Activated T-cell treated with anti-CD3 and anti-CD28 coated beads, Interleukin-2, amount 50 U/mL, for 1 hour (primary cell): ENCODE results near the gene TMEM182.

ENCODE experiments used
- DNase-seq: peaks from one replicate; pipeline ENCODE4 v3.0.0-alpha.2; 2020

Gene TMEM182, protein sequence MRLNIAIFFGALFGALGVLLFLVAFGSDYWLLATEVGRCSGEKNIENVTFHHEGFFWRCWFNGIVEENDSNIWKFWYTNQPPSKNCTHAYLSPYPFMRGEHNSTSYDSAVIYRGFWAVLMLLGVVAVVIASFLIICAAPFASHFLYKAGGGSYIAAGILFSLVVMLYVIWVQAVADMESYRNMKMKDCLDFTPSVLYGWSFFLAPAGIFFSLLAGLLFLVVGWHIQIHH

DNA sequence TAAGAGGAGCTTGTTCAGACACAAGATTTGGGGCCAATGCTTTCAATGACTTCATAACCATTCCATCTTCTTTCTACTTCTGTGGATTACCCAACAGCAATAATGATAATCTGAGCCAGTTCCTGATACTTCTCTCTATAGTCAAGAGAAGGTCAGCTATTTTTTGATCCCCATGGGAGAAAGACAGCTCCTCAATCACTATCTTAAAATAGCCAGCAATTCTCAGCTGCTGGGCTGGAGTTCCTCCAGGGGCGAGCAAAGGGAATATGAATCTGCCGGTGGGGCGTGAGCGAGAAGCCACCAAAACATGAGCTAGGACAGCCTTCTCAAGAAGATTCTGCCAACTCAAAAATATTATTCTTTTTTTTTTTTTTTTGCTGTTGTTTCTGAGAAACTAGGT, at the start of gene TMEM182:
Gene TMEM182 (plus strand): TSS at position 269 of the 400 bp plus-strand sequence. CDS start 187 bp downstream, outside the sequence.
- DNase-seq, result no peak

DNA sequence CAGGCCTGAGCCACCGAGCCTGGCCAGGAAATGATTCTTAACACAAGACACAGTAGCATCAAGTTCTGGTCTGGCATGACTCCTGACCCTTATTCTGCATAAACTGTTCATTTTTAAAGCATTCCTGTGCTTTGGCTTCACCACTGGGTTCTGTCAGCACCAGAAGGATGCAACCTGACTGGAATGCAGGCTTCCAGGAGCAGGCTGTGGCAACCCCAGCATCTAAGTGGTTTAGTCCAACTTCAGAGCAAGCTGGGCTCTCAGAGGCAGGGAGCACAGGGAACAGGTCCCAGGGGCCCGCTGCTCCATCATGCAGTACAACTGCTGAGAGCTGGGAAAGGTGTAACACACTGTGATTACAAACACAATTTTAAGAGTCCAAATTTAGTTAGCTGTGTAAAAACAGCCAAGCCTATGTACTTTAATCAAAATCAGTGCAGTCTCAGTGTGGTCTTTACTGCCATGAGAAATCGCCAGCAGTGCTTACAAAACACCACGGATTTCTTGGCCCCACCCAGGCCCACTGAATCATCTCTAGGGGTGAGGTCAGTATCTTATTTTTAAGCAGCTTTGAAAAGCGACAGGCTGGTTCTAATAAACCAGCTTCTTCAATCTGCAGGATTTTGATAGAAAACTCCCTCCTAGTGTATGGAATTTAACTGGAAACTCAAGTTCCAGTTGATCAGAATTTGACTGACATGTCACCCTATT, 44.4 kb upstream of the TMEM182 start:
- no peak for DNase-seq

DNA sequence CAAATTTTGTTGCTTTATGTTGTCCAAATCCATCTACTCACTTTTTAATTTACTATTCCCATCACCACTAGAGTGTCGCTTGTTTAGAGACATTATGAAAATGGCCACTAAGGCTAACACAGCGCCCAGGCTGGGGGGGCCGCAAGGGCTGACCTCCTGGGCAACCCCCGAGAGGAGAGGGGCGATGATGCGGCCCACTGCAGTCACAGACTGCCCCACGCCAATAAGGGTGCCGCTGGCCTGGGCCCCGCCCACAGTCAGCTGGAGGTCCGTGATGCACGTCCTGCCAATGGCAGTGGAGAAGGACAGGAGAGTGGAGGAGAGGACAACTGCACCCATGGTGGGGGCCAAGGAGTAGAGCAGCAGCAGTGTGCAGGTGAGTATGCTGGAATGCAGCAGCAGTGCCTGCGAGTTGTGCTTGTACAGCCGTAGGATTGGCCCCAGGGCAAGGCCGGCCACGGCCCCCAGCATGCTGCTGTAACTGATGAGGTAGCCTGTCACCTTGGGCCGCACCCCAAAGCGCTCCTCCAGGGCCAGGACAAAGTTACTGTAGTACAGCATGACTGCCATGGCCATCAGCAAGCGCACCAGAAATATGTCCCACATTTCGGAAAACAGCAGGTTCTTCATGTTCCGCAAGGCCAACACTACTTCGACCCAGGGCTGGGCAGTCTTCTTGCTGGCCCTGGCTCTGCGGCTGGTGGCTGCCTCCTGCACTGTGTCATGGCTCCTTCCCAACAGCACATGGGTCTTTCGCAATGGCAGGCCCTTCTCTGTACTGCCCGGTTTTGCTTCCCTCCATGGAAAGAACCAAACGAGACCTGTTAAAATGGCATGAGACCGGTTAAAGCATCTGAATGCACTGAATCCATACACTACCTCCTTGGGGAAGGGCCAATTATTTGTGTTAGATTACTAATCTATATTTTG, 43.2 kb upstream of the TMEM182 start:
- DNase-seq, result no peak

DNA sequence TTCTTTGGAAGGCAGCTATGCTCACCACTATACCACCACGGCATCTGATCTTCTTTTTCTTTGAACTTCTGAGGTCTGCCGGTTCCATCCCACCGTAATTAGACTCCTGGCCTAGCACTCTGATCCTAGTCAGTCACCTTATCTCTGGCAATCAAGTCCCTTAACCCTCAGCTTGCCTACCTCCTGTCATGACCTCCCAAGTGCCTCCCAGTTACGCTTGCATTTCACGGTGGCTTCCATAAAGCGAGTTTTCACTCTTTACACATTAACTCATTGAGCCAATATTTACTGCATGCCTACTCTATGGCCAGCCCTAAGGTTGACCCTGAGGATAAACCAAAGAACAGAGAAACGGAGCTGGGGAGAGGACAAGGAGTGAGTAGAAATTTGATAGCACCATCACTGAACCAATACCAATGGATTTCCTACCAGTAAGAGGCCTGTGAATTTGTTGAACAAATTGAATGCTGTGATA, 37.8 kb upstream of the TMEM182 start:
- no peak for DNase-seq

DNA sequence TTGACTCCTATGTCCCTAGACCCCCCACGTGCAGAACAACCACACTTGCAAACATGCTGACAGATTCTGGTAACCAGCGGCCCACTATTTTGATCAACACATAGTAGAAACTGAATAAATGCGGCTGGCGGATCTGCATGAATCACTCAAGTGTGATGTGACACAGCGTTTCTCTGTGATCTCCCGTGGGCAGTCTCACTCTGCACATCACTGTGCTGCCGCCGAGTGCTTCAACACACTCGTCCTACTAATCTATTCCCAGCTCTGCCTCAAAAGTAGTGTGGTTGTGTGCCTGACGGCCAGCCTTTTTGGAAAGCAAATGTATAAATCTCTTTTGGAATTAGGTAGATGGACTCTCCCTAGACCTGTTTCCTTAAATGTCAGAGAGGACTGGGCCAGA, 37.3 kb upstream of the TMEM182 start:
- DNase-seq, result no peak

DNA sequence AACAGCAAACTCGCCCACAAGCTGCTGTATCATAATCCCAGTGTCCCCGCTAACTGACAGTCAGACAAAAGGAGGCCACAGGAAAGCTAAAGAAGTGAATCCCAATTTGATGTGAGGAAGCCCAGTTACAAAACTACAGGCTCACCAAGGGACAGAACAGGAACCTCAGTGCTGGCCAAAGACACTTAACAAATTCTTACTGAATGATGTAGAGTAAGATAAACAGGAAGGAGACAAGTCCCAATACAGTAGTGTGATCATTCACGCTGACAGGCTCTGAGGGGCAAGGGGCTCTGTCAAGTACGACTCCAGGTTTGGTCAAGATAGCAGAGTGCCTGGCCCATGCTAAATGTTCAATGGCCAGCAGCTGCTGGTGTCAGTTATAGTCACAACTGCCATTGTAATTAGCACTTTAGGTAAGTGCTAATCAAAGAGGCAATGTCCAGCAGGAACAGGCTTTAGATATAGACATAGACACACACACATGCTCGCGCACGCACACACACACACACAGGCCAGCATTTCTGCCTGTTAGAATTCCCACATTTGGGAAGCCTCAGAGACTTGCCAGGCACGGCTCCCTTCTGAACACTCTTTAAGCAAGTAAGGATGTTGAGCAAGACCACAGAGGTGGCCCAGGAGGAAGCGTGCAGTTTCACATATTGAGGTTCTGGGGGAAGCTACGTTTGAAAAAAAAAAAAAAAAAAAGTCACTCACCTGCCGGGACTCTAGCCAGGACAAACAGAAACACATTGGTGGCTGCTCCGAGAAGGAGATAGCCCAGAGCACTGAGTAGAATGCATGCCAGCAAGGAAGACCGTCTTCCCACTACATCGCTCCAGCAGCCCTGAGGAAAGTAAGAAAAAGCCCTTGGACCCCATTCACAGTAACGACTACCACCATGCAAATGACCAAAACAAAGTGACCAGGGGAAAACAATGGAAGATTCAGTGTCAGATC, 35.4 kb upstream of the TMEM182 start:
- DNase-seq, result no peak

DNA sequence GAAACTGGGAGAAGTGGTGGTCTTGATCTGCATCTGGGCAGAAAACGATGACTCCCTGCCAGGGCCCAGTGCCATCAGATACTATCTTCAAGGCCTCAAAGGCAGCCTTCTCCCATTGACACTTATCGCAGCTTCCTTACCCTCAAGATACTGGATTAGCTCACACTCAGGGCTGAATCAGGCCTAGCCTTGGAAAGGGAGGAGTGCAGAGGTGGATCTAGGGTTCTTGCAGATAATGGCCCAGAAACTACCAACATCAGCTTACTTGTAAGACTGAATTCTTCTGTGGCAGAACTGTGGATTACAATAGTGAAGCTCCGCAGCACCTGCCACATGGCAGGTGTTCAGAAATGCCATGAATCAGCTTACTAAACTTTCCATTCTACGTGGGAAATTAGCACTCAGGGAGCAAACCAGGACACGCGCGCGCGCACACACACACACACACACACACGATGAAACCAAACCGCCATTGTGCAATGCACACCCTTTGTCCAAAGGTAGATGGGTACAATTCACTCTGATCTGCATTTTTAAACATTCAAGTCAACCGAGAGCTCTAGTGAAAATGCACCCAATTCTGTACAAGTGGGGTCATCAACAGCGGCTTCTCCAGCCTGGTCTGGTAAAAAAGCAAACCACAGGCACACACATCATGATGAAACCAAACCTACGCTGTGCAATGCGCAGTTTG, 26.3 kb upstream of the TMEM182 start:
- DNase-seq, result no peak

DNA sequence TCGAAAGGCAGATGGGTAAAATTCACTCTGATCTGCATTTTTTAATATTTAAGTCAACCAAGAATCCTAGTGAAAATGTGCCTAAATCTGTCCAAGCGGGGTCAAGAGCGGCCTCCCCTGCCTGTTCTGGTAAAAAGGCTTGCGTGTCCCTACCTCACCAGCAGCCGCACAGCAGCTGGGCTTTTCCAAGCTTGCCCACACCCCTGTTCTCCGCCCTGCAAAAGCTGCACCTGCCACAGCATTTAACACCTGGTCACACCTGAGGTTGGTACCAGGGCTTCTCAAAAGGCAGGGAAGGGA, 25.8 kb upstream of the TMEM182 start:
- DNase-seq, result no peak

DNA sequence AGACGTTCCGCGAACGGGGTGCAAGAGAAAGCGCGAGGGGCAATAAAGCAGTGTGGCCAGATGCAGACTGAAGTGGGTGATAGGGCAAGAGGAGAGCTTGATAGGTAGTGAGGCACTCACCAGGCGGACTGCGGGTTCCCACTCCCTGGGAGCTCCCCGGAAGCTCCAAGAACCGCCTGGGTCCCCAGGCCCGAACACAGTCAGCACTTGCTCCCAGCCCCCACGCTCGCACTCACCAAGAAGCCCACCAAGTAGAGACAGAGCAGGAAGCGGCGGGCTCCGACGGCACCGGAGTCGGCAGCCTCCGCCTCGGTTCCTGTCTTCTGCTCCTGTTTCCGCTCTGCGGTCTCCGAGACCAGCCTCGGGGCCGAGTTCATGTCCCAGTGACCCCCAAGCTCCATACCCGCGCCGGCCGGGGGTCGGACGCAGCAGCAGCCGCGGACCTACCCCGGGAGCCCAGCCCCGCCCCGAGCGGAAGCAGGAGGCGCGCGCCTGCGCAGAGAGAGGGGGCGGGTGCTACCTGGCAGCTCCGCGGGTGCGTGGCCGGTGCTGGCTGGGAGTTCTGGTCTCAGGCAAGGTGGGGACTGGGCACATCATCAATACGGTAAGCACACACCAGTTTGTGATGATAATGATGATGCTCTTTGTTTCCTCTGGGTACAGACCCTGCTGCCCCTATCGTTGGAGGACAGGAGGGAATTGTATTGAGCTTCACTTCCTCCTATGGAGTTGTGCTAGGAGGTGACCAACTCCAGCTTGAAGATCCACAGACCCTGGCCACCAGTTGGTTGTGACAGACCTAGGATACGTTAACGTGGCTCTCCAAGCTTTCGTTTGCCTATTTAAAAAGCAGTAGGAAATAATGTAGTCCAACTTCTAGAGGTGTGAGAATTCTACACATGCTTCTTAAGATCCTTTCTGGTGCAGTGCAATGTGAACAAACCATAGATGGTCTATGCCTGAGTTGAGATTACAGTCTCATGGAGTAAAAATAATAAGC, 25.1 kb upstream of the TMEM182 start:
- peak; percentile 86 for DNase-seq

DNA sequence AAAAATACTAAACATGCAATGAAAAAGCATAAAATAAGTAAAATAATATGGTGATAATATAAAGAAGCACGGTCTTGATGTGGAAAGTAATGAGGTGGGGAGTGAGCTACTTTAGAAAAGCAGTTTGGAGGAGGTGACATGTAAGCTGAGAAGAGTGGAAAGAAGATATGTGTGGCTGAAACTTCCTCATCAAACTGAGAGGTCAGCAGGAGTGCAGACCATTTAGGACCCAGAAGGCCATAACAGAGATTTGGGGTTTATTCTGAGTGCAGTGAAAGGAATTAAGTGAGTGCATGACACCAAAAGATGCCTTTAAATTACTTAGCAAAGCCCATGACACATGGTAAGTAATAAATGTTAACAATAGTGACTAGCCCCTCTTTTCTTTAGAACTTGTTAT, 24.4 kb upstream of the TMEM182 start:
- no peak for DNase-seq

DNA sequence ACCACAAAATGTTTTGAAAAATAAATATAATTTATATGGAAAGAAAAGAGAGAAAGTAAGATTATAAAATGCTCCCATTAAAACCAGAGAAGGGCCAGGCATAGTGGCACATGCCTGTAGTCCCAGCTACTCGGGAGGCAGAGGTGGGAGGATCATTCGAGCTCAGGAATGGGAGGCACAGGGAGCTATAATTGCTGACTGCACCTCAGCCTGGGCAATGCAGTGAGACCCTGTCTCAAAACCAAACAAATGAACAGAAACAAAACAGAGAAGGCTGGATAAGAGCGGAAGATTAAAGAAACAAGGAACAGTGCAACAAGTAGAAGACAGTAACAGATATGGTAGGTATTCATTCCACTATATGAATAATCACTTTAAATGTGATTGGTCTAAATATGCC, 18.6 kb upstream of the TMEM182 start:
- no peak for DNase-seq

DNA sequence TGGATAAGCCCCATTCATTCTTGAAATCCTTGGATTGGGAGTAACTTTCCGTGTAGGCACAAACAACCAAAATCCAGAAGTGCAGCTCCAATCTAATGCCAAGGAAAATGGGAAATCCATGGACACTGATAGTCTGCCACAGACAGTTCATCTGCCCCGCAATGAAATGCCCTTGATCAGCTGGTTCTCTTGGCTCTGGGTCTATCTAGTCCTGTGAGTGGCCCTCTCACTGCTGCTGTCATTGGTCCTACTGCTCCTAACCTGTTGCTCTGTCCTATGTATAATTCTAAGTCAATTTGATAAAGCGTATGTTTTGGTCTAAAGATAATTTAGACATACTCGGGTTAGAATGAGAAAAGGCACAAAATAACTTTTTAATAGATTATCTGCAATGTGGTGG, 13.7 kb upstream of the TMEM182 start:
- DNase-seq, result no peak

DNA sequence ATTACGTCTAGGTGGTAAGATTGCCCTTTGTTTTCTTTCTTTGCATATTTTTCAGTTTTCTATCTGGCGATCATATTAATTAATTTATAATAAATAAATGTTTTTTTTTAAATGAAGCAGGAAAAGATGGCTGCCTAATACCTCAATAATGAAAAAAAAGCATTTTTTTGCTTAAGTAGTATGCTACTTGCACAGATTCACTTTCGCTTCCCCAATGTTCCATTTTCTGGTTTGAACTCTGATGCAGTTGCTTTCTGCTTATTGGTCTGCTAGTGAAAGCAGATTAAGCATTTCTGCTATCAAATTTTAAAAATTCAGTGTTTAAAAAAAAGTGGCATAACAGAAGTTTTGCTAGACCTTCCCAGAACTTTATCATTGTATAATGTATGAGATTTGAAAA, 11.9 kb upstream of the TMEM182 start:
- DNase-seq, result no peak

DNA sequence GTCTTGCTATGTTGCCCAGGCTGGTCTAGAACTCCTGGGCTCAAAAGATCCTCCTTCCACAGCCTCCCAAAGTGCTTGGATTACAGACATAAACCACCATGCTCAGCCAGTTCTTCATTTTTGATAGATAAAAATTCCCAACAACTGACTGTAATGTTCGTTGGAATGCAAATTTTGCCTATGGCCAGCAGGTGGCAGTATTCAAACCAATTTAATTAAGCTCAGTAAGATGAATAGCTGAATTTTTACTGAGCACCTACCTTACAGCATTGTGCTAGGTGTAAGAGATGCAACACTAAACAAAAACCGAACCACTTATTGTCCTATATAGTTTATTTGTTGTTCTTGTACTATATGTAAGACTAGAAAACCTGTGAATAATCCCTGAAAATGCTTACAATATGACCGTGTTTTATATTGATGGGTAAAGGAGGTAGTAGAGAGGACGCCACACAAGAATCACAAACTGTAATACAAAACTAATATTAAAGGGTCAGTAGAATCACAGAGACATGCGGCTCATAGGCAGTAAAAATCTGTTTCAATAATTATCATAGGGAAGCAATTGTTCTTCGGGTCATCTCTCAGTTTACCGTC, 8.2 kb upstream of the TMEM182 start:
- DNase-seq, result no peak

DNA sequence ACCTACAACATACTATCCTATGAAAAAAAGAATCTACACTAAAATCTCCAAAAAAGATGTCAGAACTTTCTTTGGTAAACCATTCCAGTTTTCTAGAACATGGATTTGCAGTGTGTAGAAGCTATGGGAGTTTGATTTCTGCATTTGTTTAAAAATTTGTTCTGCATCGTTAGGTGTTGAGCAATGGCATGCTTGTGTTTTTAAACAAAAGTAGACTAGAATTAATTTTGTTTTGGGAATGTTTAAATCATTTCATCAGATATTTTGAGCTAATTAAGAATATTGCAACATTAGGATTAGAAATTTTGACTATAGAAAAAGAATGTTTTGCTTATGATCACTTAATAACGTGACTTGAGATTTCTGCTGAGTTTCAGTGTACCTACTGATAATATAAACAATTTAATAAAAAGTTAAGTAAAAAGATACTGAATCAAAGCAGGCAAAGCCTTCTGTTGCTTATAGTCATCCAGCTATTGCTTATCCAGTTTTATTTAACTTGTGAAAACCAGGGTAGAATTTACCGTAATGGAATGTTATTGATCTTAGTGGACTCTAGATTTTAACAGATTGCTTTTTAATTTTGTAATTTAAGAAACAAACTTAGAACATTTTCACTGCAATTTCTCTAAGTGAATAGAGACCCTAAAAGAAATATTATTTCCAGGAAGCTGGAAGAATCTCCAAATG, 7.2 kb upstream of the TMEM182 start:
- DNase-seq, result no peak

DNA sequence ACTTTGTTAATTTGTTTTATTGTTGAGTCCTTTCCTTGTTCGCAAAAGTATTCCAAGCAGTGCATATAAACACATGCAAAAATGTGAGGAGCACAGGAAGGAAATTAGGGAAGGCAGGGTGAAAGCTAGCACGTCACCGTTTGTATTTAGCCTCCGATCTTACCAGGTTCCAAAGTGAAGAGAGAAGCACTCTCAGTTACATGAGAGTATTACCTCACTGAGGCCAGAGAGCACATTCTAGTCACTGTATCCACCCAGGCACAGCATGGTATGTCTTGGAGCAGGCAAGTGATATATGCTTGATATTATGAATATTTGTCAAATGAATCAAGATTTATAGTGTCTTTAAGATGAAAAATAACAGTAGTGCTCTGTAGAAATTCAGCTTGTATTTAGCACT, 6.5 kb upstream of the TMEM182 start:
- DNase-seq, result no peak

DNA sequence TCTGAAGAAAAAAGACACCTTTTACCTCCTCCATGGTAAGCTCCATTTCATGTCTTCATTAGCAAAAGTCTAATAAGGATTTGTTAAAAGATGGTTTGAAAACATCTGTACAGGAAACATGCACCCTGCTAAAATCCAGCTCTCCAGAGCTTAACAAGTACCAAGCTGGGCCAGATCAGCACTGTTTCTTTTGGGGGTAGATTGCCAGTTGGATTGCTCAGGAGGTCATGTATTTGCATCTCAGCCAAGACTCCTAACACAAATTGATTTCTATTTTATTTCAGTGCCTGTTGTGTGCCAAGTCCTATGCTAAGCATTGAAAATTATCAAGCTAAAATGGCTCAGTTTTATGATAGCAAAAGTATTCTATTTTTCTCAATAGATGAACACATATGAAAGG, 3.4 kb upstream of the TMEM182 start:
- DNase-seq, result no peak

DNA sequence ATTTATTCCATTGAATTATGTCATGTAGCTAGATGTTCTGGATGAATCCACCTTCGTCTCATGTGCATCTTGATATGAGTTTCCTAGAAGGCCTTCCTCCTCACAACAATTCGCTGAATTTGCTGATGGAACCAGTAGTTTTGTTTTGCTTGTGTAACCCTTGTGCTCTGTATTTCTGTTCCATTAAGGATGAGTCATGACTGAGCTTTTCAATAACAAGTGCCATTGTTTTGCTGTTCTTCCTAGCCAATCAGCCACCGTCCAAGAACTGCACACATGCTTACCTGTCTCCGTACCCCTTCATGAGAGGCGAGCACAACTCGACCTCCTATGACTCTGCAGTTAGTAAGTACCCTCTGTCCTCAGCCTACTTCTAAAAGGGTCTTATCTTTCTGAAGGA, 2.3 kb downstream of the TMEM182 start:
- DNase-seq, result no peak

DNA sequence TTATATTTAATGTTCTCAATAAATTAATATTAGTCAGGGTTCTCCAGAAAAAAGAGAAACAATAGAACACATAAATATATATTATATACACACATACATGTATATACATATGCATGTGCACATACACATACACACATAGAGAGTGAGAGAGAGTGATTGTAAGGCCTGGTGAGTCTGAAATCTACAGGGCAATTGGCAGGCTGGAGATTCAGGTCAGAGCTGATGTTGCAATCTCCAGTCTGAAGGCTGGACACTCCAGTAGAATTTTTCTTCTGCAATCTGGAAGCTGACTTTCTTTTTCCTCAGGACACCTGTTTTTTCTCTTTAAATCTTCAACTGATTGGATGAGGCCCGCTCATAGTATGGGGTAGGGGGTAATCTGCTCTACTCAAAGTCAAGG, 3.2 kb downstream of the TMEM182 start:
- DNase-seq, result no peak

DNA sequence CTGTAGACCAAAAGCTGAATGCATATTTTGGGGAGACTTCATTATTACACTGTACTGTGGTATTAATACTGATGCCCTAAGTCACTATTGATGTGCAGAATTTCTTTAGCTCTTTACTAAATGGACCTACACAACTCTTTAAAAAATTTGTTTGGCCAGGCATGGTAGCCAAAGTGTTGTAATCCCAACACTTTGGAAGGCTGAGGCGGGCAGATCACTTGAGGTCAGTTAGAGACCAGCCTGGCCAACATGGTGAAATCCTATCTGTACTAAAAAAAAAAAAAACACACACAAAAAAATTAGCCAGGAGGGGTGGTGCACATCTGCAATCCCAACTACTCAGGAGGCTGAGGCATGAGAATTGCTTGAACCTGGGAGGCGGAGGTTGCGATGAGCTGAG, 6.4 kb downstream of the TMEM182 start:
- DNase-seq, result no peak
